HepG2 (cell line): ENCODE results near the gene PHRF1. TPM values are rescaled to one million over a fixed set of nuclear protein-coding genes. Genes with fewer than 3 reads are reported as not detected.

ENCODE experiments used
- ATAC-seq: fragments of 200-7000 bp; cut with Tn5 transposase; 3 replicates; pipeline ENCODE4 v1.9.1; 2020; ENCODE audit warnings: mild to moderate bottlenecking, moderate library complexity
- BruUV-seq: library from RNA; stranded (reverse); fragments of 400-500 nt; replicated peaks from 2 replicates; lab custom pipeline; 2021; lab: Mats Ljungman, UMichigan
- CTCF ChIA-PET: fragments of 300-600 bp; formaldehyde crosslinking; extraction: SDS; loops from one replicate; lab custom pipeline; 2021; ENCODE audit warnings: low total read pairs, inconsistent platforms, low intra/inter-chr PET ratio; lab: Yijun Ruan, JAX
- POLR2A ChIA-PET: fragments of 350-600 bp; sonication (Branson Sonifier 250); formaldehyde crosslinking; loops from one replicate; lab custom pipeline; 2020; ENCODE audit warnings: antibody characterized with exemption, inconsistent platforms; lab: Yijun Ruan, JAX
- DNase-seq: peaks from one replicate; pipeline ENCODE4 v3.0.0-alpha.2; 2015; ENCODE audit warnings: low spot score
- FAIRE-seq: peaks from 3 replicates; lab custom pipeline; 2011; peaks lifted over from hg19 to GRCh38; lab: Jason Lieb, UNC
- H2AFZ ChIP-seq: one replicate; pipeline ENCODE4 v1.6.1; 2011; ENCODE audit warnings: low read length, inconsistent platforms
- H3K27ac ChIP-seq: fragments of 300-600 bp; 3 replicates; pipeline ENCODE4 v1.8.0; 2011; ENCODE audit warnings: mixed run types, mild to moderate bottlenecking, mixed read lengths, low read length, inconsistent platforms; ENCODE audit not compliant: insufficient read depth; ENCODE audit errors: extremely low read length
- H3K27me3 ChIP-seq, 2 experiments: fragments of 200-600 bp in 1 of 2; 2 replicates in 1 of 2; 3 replicates in 1 of 2; pipeline versions ENCODE4 v1.6.0 to v1.8.0; 2011; ENCODE audit warnings: low read length in 2 of 2, mild to moderate bottlenecking in 2 of 2, moderate library complexity in 2 of 2, inconsistent platforms in 1 of 2; ENCODE audit not compliant: insufficient read depth in 2 of 2, control insufficient read depth in 1 of 2
- H3K36me3 ChIP-seq, 2 experiments: fragments of 200-600 bp in 1 of 2; replicated peaks in 1 of 2; 2 replicates in 1 of 2; 3 replicates in 1 of 2; pipeline versions ENCODE4 v1.5.1 to v1.8.0; 2011; ENCODE audit warnings: low read length in 2 of 2, inconsistent platforms in 1 of 2; ENCODE audit not compliant: insufficient read depth in 2 of 2, control insufficient read depth in 1 of 2
- H3K4me1 ChIP-seq: 2 replicates; pipeline ENCODE4 v1.5.1; 2012; ENCODE audit warnings: low read length, inconsistent platforms; ENCODE audit not compliant: insufficient read depth
- H3K4me2 ChIP-seq: 2 replicates; pipeline ENCODE4 v1.6.0; 2011; ENCODE audit warnings: low read depth, low read length, inconsistent platforms
- H3K4me3 ChIP-seq, 3 experiments: fragments of 200-600 bp in 1 of 3; sonication (generic), shearing (Covaris generic) in 1 of 3; replicated peaks in 1 of 3; 2 replicates each; pipeline ENCODE4 v1.5.1; 2011 to 2016; ENCODE audit warnings: low read length in 3 of 3, inconsistent platforms in 2 of 3, low read depth in 2 of 3, mild to moderate bottlenecking in 2 of 3, control low read depth in 1 of 3, mixed read lengths in 1 of 3; ENCODE audit not compliant: insufficient read depth in 1 of 3
- H3K79me2 ChIP-seq: one replicate; pipeline ENCODE4 v1.6.1; 2011; ENCODE audit warnings: low read length, inconsistent platforms; ENCODE audit not compliant: insufficient read depth
- H3K9ac ChIP-seq: 2 replicates; pipeline ENCODE4 v1.6.0; 2011; ENCODE audit warnings: mild to moderate bottlenecking, low read depth, low read length, inconsistent platforms; ENCODE audit not compliant: insufficient read depth
- H3K9me3 ChIP-seq: 2 replicates; pipeline ENCODE4 v1.5.1; 2012; ENCODE audit warnings: mild to moderate bottlenecking, low read length
- H4K20me1 ChIP-seq: 2 replicates; pipeline ENCODE4 v1.6.0; 2011; ENCODE audit warnings: inconsistent platforms, mild to moderate bottlenecking, low read length, moderate library complexity; ENCODE audit not compliant: insufficient read depth
- CREB1 ChIP-seq, 2 experiments: fragments of 450-650 bp in 1 of 2; IDR thresholded peaks; 2 replicates each; pipeline ENCODE4 v1.6.1; 2016 to 2017; ENCODE audit warnings: control low read depth in 1 of 2, mild to moderate bottlenecking in 1 of 2, missing compliant biosample characterization in 1 of 2, missing genetic modification characterization in 1 of 2
- KDM2A ChIP-seq: sonication (generic); formaldehyde crosslinking; IDR thresholded peaks from 2 replicates; pipeline ENCODE4 v1.4.0; 2020; ENCODE audit warnings: low read depth, missing genetic modification reagents, borderline replicate concordance
- KDM4B ChIP-seq: sonication (generic); formaldehyde crosslinking; IDR thresholded peaks from 2 replicates; pipeline ENCODE4 v1.4.0; 2020; ENCODE audit warnings: missing genetic modification reagents
- MAFK ChIP-seq, 2 experiments: IDR thresholded peaks in 1 of 2; conservative IDR thresholded peaks in 1 of 2; 2 replicates each; pipeline ENCODE4 v1.6.1; 2011; ENCODE audit warnings: improper control_type of control experiment in 2 of 2, low read length in 2 of 2
- PAWR ChIP-seq: sonication (generic); formaldehyde crosslinking; IDR thresholded peaks from 2 replicates; pipeline ENCODE4 v1.4.0; 2020; ENCODE audit warnings: missing genetic modification reagents, mild to moderate bottlenecking, borderline replicate concordance
- SALL1 ChIP-seq: sonication (generic); formaldehyde crosslinking; IDR thresholded peaks from 2 replicates; pipeline ENCODE4 v1.8.0; 2022; ENCODE audit warnings: mild to moderate bottlenecking, missing genetic modification reagents
- TAF15 ChIP-seq: fragments of 200-400 bp; formaldehyde crosslinking; IDR thresholded peaks from one replicate; pipeline ENCODE4 v1.6.1; 2018; ENCODE audit warnings: mild to moderate bottlenecking, low read depth, low read length; ENCODE audit not compliant: poor library complexity, severe bottlenecking
- ZNF547 ChIP-seq: sonication (generic); formaldehyde crosslinking; IDR thresholded peaks from 2 replicates; pipeline ENCODE4 v1.5.1; 2020; ENCODE audit warnings: mild to moderate bottlenecking, missing genetic modification reagents
- WGBS: methylation state at CpG from one replicate; pipeline ENCODE4 v1.1.6; 2017; ENCODE audit warnings: low lambda C conversion rate; 5-methylcytosine and 5-hydroxymethylcytosine counted together
- in situ Hi-C: cut with HindIII; loops from 2 replicates; pipeline ENCODE4 v1.10.0; 2017; ENCODE audit warnings: low pct_unique_long_range_greater_than_20kb; ENCODE audit not compliant: extremely low pct_ligation_motif_present
- intact Hi-C: fragments of 100-400 bp; cut with micrococcal nuclease; formaldehyde crosslinking; loops from one replicate; pipeline ENCODE4 v1.10.0; 2022; ENCODE audit not compliant: unreplicated experiment
- polyA plus RNA-seq, 8 experiments: library from polyadenylated mRNA; depleted of rRNA in 3 of 8; stranded (reverse) in 7 of 8; unstranded in 1 of 8; fragments of >200 nt; fragmentation: Illumina TruSeq in 4 of 8; extraction: Trizol in 4 of 8; gene quantifications; 2 replicates each; pipeline versions ENCODE4 v1.2.1 to v1.2.3, GENCODE V29; 2011 to 2016; ENCODE audit warnings: low read depth in 4 of 8, missing spikeins in 1 of 8, mixed read lengths in 1 of 8; ENCODE audit not compliant: insufficient read depth in 1 of 8
- total RNA-seq, 5 experiments: library from RNA; depleted of rRNA; stranded (reverse); fragments of >200 nt; fragmentation: Illumina TruSeq; extraction: Trizol; gene quantifications; 2 replicates each; pipeline ENCODE4 v1.2.3, GENCODE V29; 2016; ENCODE audit warnings: low read depth in 1 of 5
- TF ChIP-seq, protein P1 (sequence below): sonication (generic); formaldehyde crosslinking; IDR thresholded peaks from 2 replicates; pipeline ENCODE4 v1.4.0; 2020; ENCODE audit warnings: missing genetic modification reagents, borderline replicate concordance

PHRF1 gene
- total and polyA plus RNA-seq, 2 of the 13 experiments (the other 11 are each of a cell fraction or from before 2014, with no cell fraction given): 8.2 to 16.7 TPM

DNA sequence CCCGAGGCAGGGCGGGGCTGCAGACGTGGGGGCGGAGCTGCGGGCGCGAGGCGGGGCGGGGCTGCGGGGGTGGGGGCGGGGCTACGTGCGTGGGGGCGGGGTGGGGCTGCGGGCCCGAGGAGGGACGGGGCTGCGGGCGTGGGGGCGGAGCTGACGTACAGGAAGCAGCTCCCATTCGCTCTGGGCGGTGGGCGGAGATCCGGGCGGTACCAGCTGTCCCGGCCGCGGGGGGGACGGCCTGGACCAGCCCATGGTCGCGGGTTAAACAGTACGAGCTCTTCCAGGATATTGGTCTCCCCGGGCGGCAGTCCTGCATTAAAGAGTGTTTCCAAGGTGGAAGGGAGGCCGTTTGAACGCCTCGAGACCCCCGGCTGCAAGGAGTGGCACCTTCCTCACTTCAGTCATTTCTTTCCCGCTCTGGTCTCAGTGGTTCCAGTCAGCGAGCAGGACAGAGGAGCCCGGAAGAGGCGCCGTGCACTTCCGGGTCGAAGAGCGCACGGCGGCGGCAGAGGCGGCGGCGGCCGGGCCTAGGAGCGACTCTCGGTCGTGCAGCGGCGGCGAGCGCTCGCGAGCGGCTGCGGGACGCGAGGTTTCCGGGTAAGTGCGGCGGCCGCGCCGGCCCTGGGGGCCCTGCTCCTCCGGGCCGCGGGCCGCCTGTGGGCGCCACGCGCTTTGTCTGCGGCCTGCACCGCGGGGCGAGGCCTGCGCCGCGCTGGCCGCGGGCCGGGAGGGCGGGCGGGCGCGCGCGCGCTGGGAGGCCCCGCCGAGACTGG, at the start of gene PHRF1 (continued):
- TF ChIP-seq SALL1 (CRISPR knock-in tag): peak; percentile 62; the same call in 1 of the 2 replicates
- TF ChIP-seq, all 625 proteins: peak for 154

DNA sequence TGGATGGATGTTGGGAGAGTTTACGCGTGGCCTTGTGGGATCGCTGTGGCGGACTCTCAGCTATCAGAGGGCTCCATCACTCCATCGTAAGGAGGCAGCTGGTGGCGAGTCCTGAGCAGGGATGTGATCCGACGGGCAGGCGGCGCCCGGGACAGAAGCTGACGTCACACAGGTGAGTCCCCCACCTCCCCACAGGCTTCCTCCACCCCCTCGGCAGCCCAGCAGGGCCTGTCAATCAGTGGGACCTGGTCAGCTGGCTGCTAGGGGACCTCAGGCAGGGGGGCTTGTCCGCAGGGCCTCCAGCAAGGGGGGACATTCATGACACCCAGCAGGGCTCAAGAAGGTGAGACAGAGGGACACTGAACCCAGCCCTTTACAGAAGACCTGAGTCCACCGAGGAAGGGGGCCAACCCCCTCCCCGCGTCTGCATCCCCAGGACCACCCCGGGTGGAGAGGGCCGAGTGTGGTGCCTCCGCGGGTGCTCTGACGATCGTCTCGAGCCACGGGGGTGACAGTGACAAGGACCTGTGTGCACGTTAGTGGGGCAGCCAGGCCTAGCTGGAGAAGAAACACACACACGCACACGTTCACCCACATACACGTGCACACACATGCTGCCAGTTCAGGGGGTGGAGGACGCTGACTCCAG, 48.0 kb upstream of the PHRF1 start:
- no peak for TF ChIP-seq KDM4B (CRISPR knock-in tag)
- no peak for TF ChIP-seq MAFK (conservative IDR thresholded peaks at IDR 0.05 in 1 of 2, IDR thresholded peaks at IDR 0.05 in 1 of 2; ENCODE audit: low read length in 2 of 2)
- TF ChIP-seq, protein P1, sequence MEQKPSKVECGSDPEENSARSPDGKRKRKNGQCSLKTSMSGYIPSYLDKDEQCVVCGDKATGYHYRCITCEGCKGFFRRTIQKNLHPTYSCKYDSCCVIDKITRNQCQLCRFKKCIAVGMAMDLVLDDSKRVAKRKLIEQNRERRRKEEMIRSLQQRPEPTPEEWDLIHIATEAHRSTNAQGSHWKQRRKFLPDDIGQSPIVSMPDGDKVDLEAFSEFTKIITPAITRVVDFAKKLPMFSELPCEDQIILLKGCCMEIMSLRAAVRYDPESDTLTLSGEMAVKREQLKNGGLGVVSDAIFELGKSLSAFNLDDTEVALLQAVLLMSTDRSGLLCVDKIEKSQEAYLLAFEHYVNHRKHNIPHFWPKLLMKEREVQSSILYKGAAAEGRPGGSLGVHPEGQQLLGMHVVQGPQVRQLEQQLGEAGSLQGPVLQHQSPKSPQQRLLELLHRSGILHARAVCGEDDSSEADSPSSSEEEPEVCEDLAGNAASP (CRISPR knock-in tag): no peak
- peak; percentile 48; the same call in 1 of the 2 replicates for TF ChIP-seq CREB1 (IDR thresholded peaks at IDR 0.05)
- no peak for TF ChIP-seq CREB1 (CRISPR knock-in tag; IDR thresholded peaks at IDR 0.05)
- TF ChIP-seq PAWR (CRISPR knock-in tag): no peak
- TF ChIP-seq KDM2A (CRISPR knock-in tag): 0 out of 2 replicates have a peak, but pooled peaks have one; percentile 9
- no peak for TF ChIP-seq TAF15
- no peak for TF ChIP-seq ZNF547 (CRISPR knock-in tag)
- TF ChIP-seq, all 625 proteins: peak for 2
- WGBS: 72% methylated on average over 15 of the region's 30 CpGs
- ATAC-seq (no peak), DNase-seq (no peak), FAIRE-seq (no peak)
- Histone ChIP-seq H2AFZ (no peak overlapping the region), H3K27ac (no peak overlapping the region), H4K20me1 (no peaks in the 10 kb centered on the region), H3K4me2 (no peak overlapping the region), H3K9me3 (no peaks in the 10 kb centered on the region), H3K9ac (no peak overlapping the region), H3K27me3 (0 out of 5 replicates have a peak, but pooled peaks cover 0 to 1% of the 10 kb centered on the region in 2 experiments), H3K79me2 (no peaks in the 10 kb centered on the region), H3K4me1 (peaks cover 13% of the 10 kb centered on the region), H3K36me3 (peaks cover 7 to 13% of the 10 kb centered on the region in 2 experiments; a peak in 4 of 5 replicates), H3K4me3 (no peak overlapping the region)
- ChIA-PET CTCF (no interaction called here), POLR2A (no interaction called here)
- in situ Hi-C loops: no loop called here
- no TSS peak for BruUV-seq
- intact Hi-C loops: no loop called here
